K562 (cell line): ENCODE results near the gene MT1M. TPM values are rescaled to one million over a fixed set of nuclear protein-coding genes. Genes with fewer than 3 reads are reported as not detected.
A peak's percentile ranks its signal among the peaks of the same experiment; 100 is the strongest.

ENCODE experiments used
- ATAC-seq: fragments of 200-7000 bp; cut with Tn5 transposase; 3 replicates; pipeline ENCODE4 v1.9.1; 2020; ENCODE audit warnings: moderate library complexity
- BruUV-seq: library from RNA; stranded (reverse); fragments of 400-500 nt; replicated peaks from 2 replicates; lab custom pipeline; 2021; lab: Mats Ljungman, UMichigan
- CTCF ChIA-PET: fragments of 300-600 bp; formaldehyde crosslinking; extraction: SDS; loops from one replicate; lab custom pipeline; 2021; ENCODE audit warnings: low intra/inter-chr PET ratio; lab: Yijun Ruan, JAX
- POLR2A ChIA-PET: fragments of 300-600, 350-650 bp; sonication (Branson Sonifier 250); formaldehyde crosslinking; extraction: SDS; loops from one replicate; lab custom pipeline; 2021; ENCODE audit warnings: antibody characterized with exemption, inconsistent platforms; lab: Yijun Ruan, JAX
- DNase-seq, 4 experiments: peaks; one replicate each; pipeline versions ENCODE4 v3.0.0 to v3.0.0-alpha.2; 2011 to 2018; ENCODE audit warnings: low spot score in 3 of 4, mixed read lengths in 3 of 4; ENCODE audit errors: extremely low read depth in 1 of 4
- FAIRE-seq: peaks from 2 replicates; lab custom pipeline; 2011; peaks lifted over from hg19 to GRCh38; lab: Jason Lieb, UNC
- H2AFZ ChIP-seq: 2 replicates; pipeline ENCODE4 v1.6.0; 2011; ENCODE audit warnings: low read depth, low read length, control low read depth, inconsistent platforms
- H3K27ac ChIP-seq: fragments of 200-600 bp; 3 replicates; pipeline ENCODE4 v1.8.0; 2011; ENCODE audit warnings: low read depth, mild to moderate bottlenecking, control low read depth, inconsistent platforms, low read length, moderate library complexity, mixed read lengths; ENCODE audit errors: extremely low read depth
- H3K27me3 ChIP-seq, 2 experiments: fragments of 300-600 bp in 1 of 2; 2 replicates in 1 of 2; 3 replicates in 1 of 2; pipeline versions ENCODE4 v1.6.0 to v1.8.0; 2011; ENCODE audit warnings: inconsistent platforms in 2 of 2, low read length in 2 of 2, mild to moderate bottlenecking in 1 of 2, mixed read lengths in 1 of 2, moderate library complexity in 1 of 2; ENCODE audit not compliant: control insufficient read depth in 2 of 2, insufficient read depth in 2 of 2
- H3K36me3 ChIP-seq: fragments of 300-600 bp; 3 replicates; pipeline ENCODE4 v1.8.0; 2011; ENCODE audit warnings: mild to moderate bottlenecking, low read length, inconsistent platforms; ENCODE audit not compliant: control insufficient read depth, insufficient read depth
- H3K4me1 ChIP-seq, 2 experiments: fragments of 200-600 bp in 1 of 2; replicated peaks in 1 of 2; 2 replicates in 1 of 2; 3 replicates in 1 of 2; pipeline versions ENCODE4 v1.5.1 to v1.8.0; 2011; ENCODE audit warnings: inconsistent platforms in 2 of 2, low read length in 2 of 2, mild to moderate bottlenecking in 1 of 2, mixed read lengths in 1 of 2, moderate library complexity in 1 of 2; ENCODE audit not compliant: control insufficient read depth in 2 of 2, insufficient read depth in 2 of 2
- H3K4me2 ChIP-seq: 2 replicates; pipeline ENCODE4 v1.6.1; 2011; ENCODE audit warnings: low read length, control low read depth, inconsistent platforms, mixed read lengths; ENCODE audit not compliant: insufficient read depth
- H3K4me3 ChIP-seq: fragments of 200-600 bp; sonication (generic), shearing (Covaris generic); 2 replicates; pipeline ENCODE4 v1.5.1; 2016; ENCODE audit warnings: control low read depth, inconsistent platforms
- H3K79me2 ChIP-seq: fragments of 200-600 bp; 3 replicates; pipeline ENCODE4 v1.8.0; 2011; ENCODE audit warnings: low read length, inconsistent platforms; ENCODE audit not compliant: control insufficient read depth, insufficient read depth
- H3K9ac ChIP-seq, 2 experiments: 2 replicates each; pipeline versions ENCODE4 v1.6.0 to v1.6.1; 2011; ENCODE audit warnings: low read depth in 2 of 2, low read length in 2 of 2, control low read depth in 1 of 2, inconsistent platforms in 1 of 2, mild to moderate bottlenecking in 1 of 2, mixed read lengths in 1 of 2; ENCODE audit not compliant: insufficient read depth in 1 of 2
- H3K9me1 ChIP-seq: one replicate; pipeline ENCODE4 v1.6.0; 2011; ENCODE audit warnings: inconsistent platforms, mild to moderate bottlenecking, low read length, moderate library complexity; ENCODE audit not compliant: control insufficient read depth, insufficient read depth
- H3K9me3 ChIP-seq: replicated peaks from 2 replicates; pipeline ENCODE4 v1.5.1; 2011; ENCODE audit warnings: low read depth, low read length, inconsistent platforms; ENCODE audit not compliant: control insufficient read depth, insufficient read depth
- H4K20me1 ChIP-seq: replicated peaks from 2 replicates; pipeline ENCODE4 v1.6.1; 2011; ENCODE audit warnings: low read length, inconsistent platforms, mixed read lengths; ENCODE audit not compliant: control insufficient read depth, insufficient read depth
- CREB1 ChIP-seq, 2 experiments: sonication (generic) in 1 of 2; formaldehyde crosslinking in 1 of 2; IDR thresholded peaks; 2 replicates each; pipeline versions ENCODE4 v1.6.1 to v1.8.0; 2012 to 2022; ENCODE audit warnings: inconsistent platforms in 1 of 2, mild to moderate bottlenecking in 1 of 2, missing genetic modification reagents in 1 of 2, moderate library complexity in 1 of 2
- HDAC1 ChIP-seq, 2 experiments: fragments of 450-650 bp; IDR thresholded peaks; 2 replicates each; pipeline ENCODE4 v1.6.1; 2016 to 2017; ENCODE audit warnings: inconsistent platforms in 1 of 2, mild to moderate bottlenecking in 1 of 2, moderate library complexity in 1 of 2
- HLTF ChIP-seq: fragments of 450-650 bp; IDR thresholded peaks from 2 replicates; pipeline ENCODE4 v1.6.1; 2016
- MAFK ChIP-seq: IDR thresholded peaks from 2 replicates; pipeline ENCODE4 v1.6.1; 2011; ENCODE audit warnings: low read length, improper control_type of control experiment
- MCM2 ChIP-seq: fragments of 450-650 bp; IDR thresholded peaks from 2 replicates; pipeline ENCODE4 v1.6.1; 2017; ENCODE audit warnings: low read depth, mild to moderate bottlenecking
- NCOA6 ChIP-seq: fragments of 450-650 bp; IDR thresholded peaks from 2 replicates; pipeline ENCODE4 v1.6.1; 2017; ENCODE audit warnings: mild to moderate bottlenecking
- PHF8 ChIP-seq: fragments of 200-600 bp; sonication (generic); IDR thresholded peaks from 2 replicates; pipeline ENCODE4 v1.6.1; 2012; ENCODE audit warnings: mixed run types, mild to moderate bottlenecking, inconsistent platforms, low read length, moderate library complexity, borderline replicate concordance
- RAD51 ChIP-seq: fragments of 450-650 bp; IDR thresholded peaks from 2 replicates; pipeline ENCODE4 v1.7.1; 2016; ENCODE audit warnings: low read depth, mild to moderate bottlenecking, borderline replicate concordance
- SPI1 ChIP-seq: IDR thresholded peaks from 2 replicates; pipeline ENCODE4 v1.6.1; 2011; ENCODE audit warnings: low read depth, low read length, control low read depth, borderline replicate concordance
- TBP ChIP-seq: optimal IDR thresholded peaks from 2 replicates; pipeline ENCODE3; 2011; ENCODE audit warnings: low read depth, low read length, improper control_type of control experiment
- ZBTB1 ChIP-seq: sonication (generic); formaldehyde crosslinking; IDR thresholded peaks from 2 replicates; pipeline ENCODE4 v1.8.1; 2023; ENCODE audit warnings: missing genetic modification reagents, low read depth, mild to moderate bottlenecking, borderline replicate concordance
- ZFP36 ChIP-seq: fragments of 150-350 bp; IDR thresholded peaks from 2 replicates; pipeline ENCODE4 v1.6.1; 2018; ENCODE audit warnings: low read length, low read depth; ENCODE audit not compliant: partially characterized antibody
- ZKSCAN1 ChIP-seq: fragments of 150-350 bp; IDR thresholded peaks from 2 replicates; pipeline ENCODE4 v1.6.1; 2016; ENCODE audit warnings: low read depth, low read length
- ZKSCAN3 ChIP-seq: fragments of 250-450 bp; sonication (Bioruptor Pico); IDR thresholded peaks from 2 replicates; pipeline ENCODE4 v1.4.0; 2020
- ZNF175 ChIP-seq: fragments of 200-800 bp; sonication (Bioruptor generic); IDR thresholded peaks from 2 replicates; pipeline ENCODE4 v1.6.1; 2016; ENCODE audit warnings: low read depth, mild to moderate bottlenecking, missing genetic modification characterization, missing compliant biosample characterization
- WGBS: fragments of 100-300 bp; shearing (Covaris generic); methylation state at CpG from one replicate; pipeline ENCODE4 v1.1.6; 2016; ENCODE audit warnings: low coverage, mixed read lengths; ENCODE audit not compliant: insufficient coverage; ENCODE audit errors: missing lambda C conversion rate; 5-methylcytosine and 5-hydroxymethylcytosine counted together
- in situ Hi-C: fragments of 300-500 bp; cut with MboI; formaldehyde crosslinking; loops from 4 replicates; pipeline ENCODE4 v1.15.0; 2018; ENCODE audit warnings: inconsistent platforms, mixed read lengths
- intact Hi-C: fragments of 100-400 bp; cut with micrococcal nuclease; formaldehyde crosslinking; loops from 2 replicates; pipeline ENCODE4 v1.14.2; 2022
- polyA plus RNA-seq, 8 experiments: library from polyadenylated mRNA; depleted of rRNA in 4 of 8; stranded (reverse) in 5 of 8; unstranded in 3 of 8; fragments of >200 nt; fragmentation: Nextera tagmentation in 2 of 8; fragmentation: Illumina TruSeq in 1 of 8; extraction: Ambion mirVana in 2 of 8; extraction: Trizol in 1 of 8; gene quantifications; 2 replicates each; pipeline versions ENCODE4 v1.2.1 to v1.2.3, GENCODE V29; 2011 to 2014; ENCODE audit warnings: inconsistent platforms in 1 of 8, missing spikeins in 1 of 8
- total RNA-seq, 7 experiments: library from RNA; depleted of rRNA in 6 of 7; stranded (reverse); fragments of >200 nt in 6 of 7; fragmentation: Illumina TruSeq in 2 of 7; extraction: Trizol in 2 of 7; gene quantifications; 2 replicates each; pipeline versions ENCODE4 v1.2.1 to v1.2.3, GENCODE V29; 2011 to 2021; ENCODE audit warnings: low replicate concordance in 1 of 7
- TF ChIP-seq, protein P1 (sequence below): fragments of 450-650 bp; formaldehyde crosslinking; IDR thresholded peaks from 2 replicates; pipeline ENCODE4 v1.4.0; 2020; ENCODE audit warnings: mild to moderate bottlenecking, mixed read lengths
- TF ChIP-seq, protein P2 (sequence below): sonication (generic); IDR thresholded peaks from 2 replicates; pipeline ENCODE4 v1.6.1; 2016

The MT1M gene
- total and polyA plus RNA-seq, 9 of the 15 experiments (the other 6 are each of a cell fraction or from before 2014, with no cell fraction given) = not detected

DNA sequence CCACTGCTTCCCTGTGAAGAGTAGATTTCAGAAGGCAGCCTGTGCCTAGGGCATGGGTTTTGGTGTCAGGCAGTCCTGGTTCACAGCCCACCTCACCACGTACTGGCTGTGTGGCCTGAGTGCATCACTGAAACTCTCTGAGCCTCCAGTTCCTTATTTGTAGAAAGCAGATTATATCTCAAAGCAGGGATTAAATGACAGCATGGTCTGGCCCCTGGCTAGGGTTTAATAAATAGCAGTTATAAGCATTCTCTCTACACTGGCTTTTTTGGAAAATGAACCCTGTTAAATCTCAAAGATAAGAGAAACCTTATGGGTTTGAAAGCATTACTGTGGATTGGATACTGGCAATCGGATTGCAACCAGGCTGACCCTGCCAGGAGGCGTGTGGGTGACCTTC is 2.9 kb upstream of the MT1M start:
- intact Hi-C loops = no loop called here
- ATAC-seq (no peak), DNase-seq (no peak)
- no peak overlapping the region for H3K4me3 ChIP-seq
- BruUV-seq = no TSS peak
- H3K79me2 ChIP-seq = no peaks in the 10 kb centered on the region
- in situ Hi-C loops = no loop called here
- no peak overlapping the region for H3K27ac ChIP-seq
- H3K9me1 ChIP-seq = no peaks in the 10 kb centered on the region
- TF ChIP-seq ZNF175 = no peak
- no peak for TF ChIP-seq MAFK
- no peak for TF ChIP-seq CREB1 (IDR thresholded peaks at IDR 0.05)
- TF ChIP-seq CREB1 (CRISPR knock-in tag; IDR thresholded peaks at IDR 0.05) = no peak
- no peak for TF ChIP-seq PHF8
- no peak for TF ChIP-seq RAD51
- no peak for TF ChIP-seq HLTF
- TF ChIP-seq, protein P1, sequence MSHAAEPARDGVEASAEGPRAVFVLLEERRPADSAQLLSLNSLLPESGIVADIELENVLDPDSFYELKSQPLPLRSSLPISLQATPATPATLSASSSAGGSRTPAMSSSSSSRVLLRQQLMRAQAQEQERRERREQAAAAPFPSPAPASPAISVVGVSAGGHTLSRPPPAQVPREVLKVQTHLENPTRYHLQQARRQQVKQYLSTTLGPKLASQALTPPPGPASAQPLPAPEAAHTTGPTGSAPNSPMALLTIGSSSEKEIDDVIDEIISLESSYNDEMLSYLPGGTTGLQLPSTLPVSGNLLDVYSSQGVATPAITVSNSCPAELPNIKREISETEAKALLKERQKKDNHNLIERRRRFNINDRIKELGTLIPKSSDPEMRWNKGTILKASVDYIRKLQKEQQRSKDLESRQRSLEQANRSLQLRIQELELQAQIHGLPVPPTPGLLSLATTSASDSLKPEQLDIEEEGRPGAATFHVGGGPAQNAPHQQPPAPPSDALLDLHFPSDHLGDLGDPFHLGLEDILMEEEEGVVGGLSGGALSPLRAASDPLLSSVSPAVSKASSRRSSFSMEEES (CRISPR knock-in tag) = no peak
- TF ChIP-seq MCM2 = no peak
- no peak for TF ChIP-seq ZKSCAN3
- no peak for TF ChIP-seq TBP
- TF ChIP-seq SPI1 = peak; percentile 33; the same call in 1 of the 2 replicates
- TF ChIP-seq NCOA6 = no peak
- TF ChIP-seq ZKSCAN1 = no peak
- no peak for TF ChIP-seq HDAC1 (IDR thresholded peaks at IDR 0.05)
- TF ChIP-seq ZFP36 = peak; percentile 32
- TF ChIP-seq ZBTB1 = no peak
- TF ChIP-seq, protein P2, sequence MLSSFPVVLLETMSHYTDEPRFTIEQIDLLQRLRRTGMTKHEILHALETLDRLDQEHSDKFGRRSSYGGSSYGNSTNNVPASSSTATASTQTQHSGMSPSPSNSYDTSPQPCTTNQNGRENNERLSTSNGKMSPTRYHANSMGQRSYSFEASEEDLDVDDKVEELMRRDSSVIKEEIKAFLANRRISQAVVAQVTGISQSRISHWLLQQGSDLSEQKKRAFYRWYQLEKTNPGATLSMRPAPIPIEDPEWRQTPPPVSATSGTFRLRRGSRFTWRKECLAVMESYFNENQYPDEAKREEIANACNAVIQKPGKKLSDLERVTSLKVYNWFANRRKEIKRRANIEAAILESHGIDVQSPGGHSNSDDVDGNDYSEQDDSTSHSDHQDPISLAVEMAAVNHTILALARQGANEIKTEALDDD = no peak
- TF ChIP-seq, all 486 proteins: peak for 2
- CTCF ChIA-PET = no interaction called here
- Histone ChIP-seq H3K9me3 (no peaks in the 10 kb centered on the region), H3K4me2 (no peak overlapping the region), H3K4me1 (peaks cover 0 to 14% of the 10 kb centered on the region in 2 experiments; a peak in 2 of 5 replicates), H3K36me3 (no peaks in the 10 kb centered on the region), H2AFZ (no peak overlapping the region), H3K9ac (no peak overlapping the region), H4K20me1 (0 out of 2 replicates have a peak, but pooled peaks cover 3% of the 10 kb centered on the region), H3K27me3 (peaks cover 41 to 70% of the 10 kb centered on the region in 2 experiments; a peak in 4 of 5 replicates)
- POLR2A ChIA-PET = no interaction called here
- 6% methylated on average over 3 of the region's 3 CpGs for WGBS
- no peak for FAIRE-seq
